ENCODE measurements around the gene MEIS1.
A peak's percentile ranks its signal among the peaks of the same experiment; 100 is the strongest.
"Not testable (repeated sequence)": the region's sequence is repeated elsewhere in the genome, so short reads cannot be mapped to it uniquely, and the experiment has no call there.

Gene MEIS1

GRCh38 chr2:66470199-66470598, 35.3 kb downstream of the MEIS1 start:
- DNase-seq, result no peak

GRCh38 chr2:66472225-66472843, 37.4 kb downstream of the MEIS1 start:
- DNase-seq, result no peak

- DNase-seq, result peak in 1 of 2 donors; percentile 32
These were observed 42.4 kb downstream of the MEIS1 start for GRCh38 chr2:66477135-66477842.

- no peak for DNase-seq
These were observed 43.4 kb downstream of the MEIS1 start for GRCh38 chr2:66478299-66478698.

- peak in 1 of 2 donors; percentile 58 for DNase-seq
These were observed 43.9 kb downstream of the MEIS1 start for GRCh38 chr2:66478731-66479316.

GRCh38 chr2:66481100-66481549, 46.2 kb downstream of the MEIS1 start:
- peak in 1 of 2 donors; percentile 72 for DNase-seq

GRCh38 chr2:66485252-66485651, 50.3 kb downstream of the MEIS1 start:
- not testable (repeated sequence) for DNase-seq

- DNase-seq, result no peak
These were observed 54.0 kb downstream of the MEIS1 start for GRCh38 chr2:66488946-66489345.

GRCh38 chr2:66489436-66489835, 54.5 kb downstream of the MEIS1 start:
- DNase-seq, result no peak

- DNase-seq, result no peak
These were observed 55.7 kb downstream of the MEIS1 start for GRCh38 chr2:66490588-66491001.

GRCh38 chr2:66494708-66495107, 59.8 kb downstream of the MEIS1 start:
- peak in 1 of 2 donors; percentile 38 for DNase-seq

GRCh38 chr2:66495788-66496640, 61.1 kb downstream of the MEIS1 start:
- DNase-seq, result no peak

GRCh38 chr2:66496670-66497420, 61.9 kb downstream of the MEIS1 start:
- no peak for DNase-seq

- no peak for DNase-seq
These were observed 62.7 kb downstream of the MEIS1 start for GRCh38 chr2:66497431-66498288.

- no peak for DNase-seq
These were observed 63.5 kb downstream of the MEIS1 start for GRCh38 chr2:66498289-66498975.

GRCh38 chr2:66501267-66501666, 66.3 kb downstream of the MEIS1 start:
- DNase-seq, result no peak

GRCh38 chr2:66506265-66506664, 71.3 kb downstream of the MEIS1 start:
- no peak for DNase-seq

GRCh38 chr2:66507673-66508201, 72.8 kb downstream of the MEIS1 start:
- no peak for DNase-seq

GRCh38 chr2:66508484-66509071, 73.7 kb downstream of the MEIS1 start:
- DNase-seq, result no peak

- no peak for DNase-seq
These were observed 74.4 kb downstream of the MEIS1 start for GRCh38 chr2:66509326-66509811.
